GM23338 (cell line): ENCODE results near the gene PROX2. TPM values are rescaled to one million over a fixed set of nuclear protein-coding genes. Genes with fewer than 3 reads are reported as not detected.

ENCODE experiments used
- ATAC-seq: fragments of 200-7000 bp; cut with Tn5 transposase; 3 replicates; pipeline ENCODE4 v1.9.1; 2020
- DNase-seq: peaks from one replicate; pipeline ENCODE4 v3.0.0-alpha.2; 2015; ENCODE audit warnings: low spot score
- H2AFZ ChIP-seq: fragments of 200-600 bp; sonication (generic); 2 replicates; pipeline ENCODE4 v1.8.0; 2016; ENCODE audit warnings: antibody characterized with exemption, mild to moderate bottlenecking, moderate library complexity
- H3F3A ChIP-seq: fragments of 200-600 bp; sonication (generic); replicated peaks from 2 replicates; pipeline ENCODE4 v1.8.0; 2017; ENCODE audit warnings: antibody characterized with exemption, mixed run types, low read depth
- H3K27ac ChIP-seq: fragments of 200-600 bp; sonication (generic); 2 replicates; pipeline ENCODE4 v1.6.1; 2016; ENCODE audit warnings: low read depth
- H3K27me3 ChIP-seq: fragments of 200-600 bp; sonication (generic); 2 replicates; pipeline ENCODE4 v1.8.0; 2016; ENCODE audit warnings: mild to moderate bottlenecking, mixed run types, moderate library complexity; ENCODE audit not compliant: insufficient read depth
- H3K36me3 ChIP-seq: fragments of 200-600 bp; sonication (generic); 2 replicates; pipeline ENCODE4 v1.8.0; 2016; ENCODE audit warnings: mild to moderate bottlenecking; ENCODE audit not compliant: insufficient read depth
- H3K4me1 ChIP-seq: fragments of 200-600 bp; sonication (generic); 2 replicates; pipeline ENCODE4 v1.8.0; 2016; ENCODE audit warnings: mild to moderate bottlenecking, moderate library complexity; ENCODE audit not compliant: insufficient read depth
- H3K4me2 ChIP-seq: fragments of 200-600 bp; sonication (generic); 2 replicates; pipeline ENCODE4 v1.7.1; 2017; ENCODE audit warnings: mixed run types
- H3K4me3 ChIP-seq: fragments of 200-600 bp; sonication (generic); 2 replicates; pipeline ENCODE4 v1.6.1; 2016; ENCODE audit warnings: mixed run types
- H3K79me2 ChIP-seq: fragments of 200-600 bp; sonication (generic); replicated peaks from 2 replicates; pipeline ENCODE4 v1.8.0; 2017; ENCODE audit warnings: mild to moderate bottlenecking; ENCODE audit not compliant: insufficient read depth
- H3K9me2 ChIP-seq: fragments of 200-600 bp; sonication (generic); 2 replicates; pipeline ENCODE4 v1.8.0; 2017; ENCODE audit not compliant: insufficient read depth
- H4K20me1 ChIP-seq: fragments of 200-600 bp; sonication (generic); replicated peaks from 2 replicates; pipeline ENCODE4 v1.8.0; 2017; ENCODE audit warnings: mild to moderate bottlenecking; ENCODE audit not compliant: insufficient read depth
- H3K27ac Mint-ChIP-seq: 2 replicates; pipeline ENCODE4 v1.8.0; 2020; ENCODE audit warnings: inconsistent platforms, mild to moderate bottlenecking, moderate library complexity, mixed read lengths
- H3K27me3 Mint-ChIP-seq: 3 replicates; pipeline ENCODE4 v1.8.0; 2022; ENCODE audit warnings: low read depth, mild to moderate bottlenecking, moderate library complexity, mixed read lengths, inconsistent platforms; ENCODE audit not compliant: insufficient read depth, poor library complexity
- H3K36me3 Mint-ChIP-seq: 3 replicates; pipeline ENCODE4 v1.8.0; 2021; ENCODE audit warnings: low read depth, mild to moderate bottlenecking, inconsistent platforms, moderate library complexity, mixed read lengths
- H3K4me1 Mint-ChIP-seq: 3 replicates; pipeline ENCODE4 v1.8.0; 2020; ENCODE audit warnings: mild to moderate bottlenecking, inconsistent platforms, mixed read lengths
- H3K4me3 Mint-ChIP-seq: 3 replicates; pipeline ENCODE4 v1.8.0; 2021; ENCODE audit warnings: moderate library complexity, mild to moderate bottlenecking, inconsistent platforms, mixed read lengths
- H3K9me3 Mint-ChIP-seq: 3 replicates; pipeline ENCODE4 v1.8.0; 2020; ENCODE audit warnings: moderate library complexity, mild to moderate bottlenecking, inconsistent platforms, mixed read lengths
- CTCF ChIP-seq, 2 experiments: fragments of 200-600 bp in 1 of 2; sonication (generic) in 1 of 2; conservative IDR thresholded peaks; 2 replicates each; pipeline versions ENCODE4 v1.5.1 to v1.6.1; 2016 to 2017; ENCODE audit warnings: antibody characterized with exemption in 2 of 2, low read depth in 2 of 2, mild to moderate bottlenecking in 2 of 2, moderate library complexity in 1 of 2
- ETS1 ChIP-seq: IDR thresholded peaks from 2 replicates; pipeline ENCODE4 v1.6.1; 2016; ENCODE audit warnings: antibody characterized with exemption
- POLR2AphosphoS5 ChIP-seq: IDR thresholded peaks from 2 replicates; pipeline ENCODE4 v1.6.1; 2016; ENCODE audit warnings: antibody characterized with exemption, low read depth
- REST ChIP-seq: IDR thresholded peaks from one replicate; pipeline ENCODE4 v1.6.1; 2018; ENCODE audit warnings: antibody characterized with exemption; ENCODE audit not compliant: unreplicated experiment
- STAT1 ChIP-seq: IDR thresholded peaks from one replicate; pipeline ENCODE4 v1.6.1; 2016; ENCODE audit warnings: antibody characterized with exemption; ENCODE audit not compliant: unreplicated experiment
- ZNF114 ChIP-seq: fragments of 250-450 bp; sonication (Bioruptor Pico); IDR thresholded peaks from 2 replicates; pipeline ENCODE4 v1.5.0; 2020; ENCODE audit warnings: mild to moderate bottlenecking, moderate library complexity
- ZNF331 ChIP-seq: fragments of 250-450 bp; sonication (Bioruptor Pico); IDR thresholded peaks from 2 replicates; pipeline ENCODE4 v1.5.0; 2020; ENCODE audit warnings: low read depth, mild to moderate bottlenecking, moderate library complexity
- ZNF462 ChIP-seq: fragments of 250-450 bp; sonication (Bioruptor Pico); IDR thresholded peaks from 2 replicates; pipeline ENCODE4 v1.5.0; 2020; ENCODE audit warnings: mild to moderate bottlenecking, moderate library complexity
- polyA plus RNA-seq: library from polyadenylated mRNA; unstranded; fragments of >200 nt; fragmentation: Nextera tagmentation; extraction: Ambion mirVana; gene quantifications from 2 replicates; pipeline ENCODE4 v1.2.1, GENCODE V29; 2016
- total RNA-seq: library from RNA; depleted of rRNA; stranded (reverse); fragments of >200 nt; shearing (Covaris generic); gene quantifications from 2 replicates; pipeline ENCODE4 v1.2.3, GENCODE V29; 2014

The PROX2 gene
- total and polyA plus RNA-seq, 2 experiments from 2014 or later: 0.06 TPM; not detected in 1

GRCh38 chr14:74913986-74914573, 38.1 kb upstream of the PROX2 start:
- H4K20me1 ChIP-seq: 0 out of 2 replicates have a peak, but pooled peaks cover 4% of the 10 kb centered on the region
- ATAC-seq (peak; percentile 78), DNase-seq (peak; percentile 78)
- H3K36me3 ChIP-seq: no peaks in the 10 kb centered on the region
- H3K4me1 Mint-ChIP-seq: peaks cover 3% of the 10 kb centered on the region; the same call in 1 of the 3 replicates
- H3K4me3 ChIP-seq: no peak overlapping the region
- no peaks in the 10 kb centered on the region for H3K79me2 ChIP-seq
- no peak overlapping the region for H3K4me2 ChIP-seq
- no peaks in the 10 kb centered on the region for H3K4me1 ChIP-seq
- H3K36me3 Mint-ChIP-seq: peaks cover 1% of the 10 kb centered on the region; the same call in 2 of the 3 replicates
- H3K27me3 Mint-ChIP-seq: peaks cover 4% of the 10 kb centered on the region
- H2AFZ ChIP-seq: no peak overlapping the region
- no peak overlapping the region for H3K27ac Mint-ChIP-seq
- H3K9me2 ChIP-seq: no peaks in the 10 kb centered on the region
- peak; percentile 65 to 85 for TF ChIP-seq CTCF (conservative IDR thresholded peaks at IDR 0.05; ENCODE audit: low read depth in 2 of 2)
- TF ChIP-seq ETS1: no peak
- H3K9me3 Mint-ChIP-seq: no peaks in the 10 kb centered on the region
- H3K27ac ChIP-seq: no peak overlapping the region
- no peaks in the 10 kb centered on the region for H3F3A ChIP-seq
- no peaks in the 10 kb centered on the region for H3K27me3 ChIP-seq
- no peak overlapping the region for H3K4me3 Mint-ChIP-seq

- DNase-seq: no peak
- H3K4me3 Mint-ChIP-seq: no peak overlapping the region
- no peaks in the 10 kb centered on the region for H3K36me3 ChIP-seq
- H3K4me3 ChIP-seq: no peak overlapping the region
- no peaks in the 10 kb centered on the region for H3K9me3 Mint-ChIP-seq
- no peaks in the 10 kb centered on the region for H3K27me3 ChIP-seq
- peaks cover 3% of the 10 kb centered on the region; the same call in 1 of the 3 replicates for H3K4me1 Mint-ChIP-seq
- no peaks in the 10 kb centered on the region for H3K79me2 ChIP-seq
- H3K27ac Mint-ChIP-seq: no peak overlapping the region
- peaks cover 4% of the 10 kb centered on the region for H3K27me3 Mint-ChIP-seq
- H3F3A ChIP-seq: no peaks in the 10 kb centered on the region
- H3K4me2 ChIP-seq: no peak overlapping the region
- H4K20me1 ChIP-seq: 0 out of 2 replicates have a peak, but pooled peaks cover 4% of the 10 kb centered on the region
- no peak overlapping the region for H3K27ac ChIP-seq
- no peaks in the 10 kb centered on the region for H3K4me1 ChIP-seq
- no peaks in the 10 kb centered on the region for H3K9me2 ChIP-seq
- H3K36me3 Mint-ChIP-seq: no peaks in the 10 kb centered on the region; the same call in 2 of the 3 replicates
- H2AFZ ChIP-seq: no peak overlapping the region
- no peak for ATAC-seq
- TF ChIP-seq ZNF114 (CRISPR knock-in tag) (no peak), REST (no peak), ZNF462 (CRISPR knock-in tag) (no peak), POLR2AphosphoS5 (no peak), ZNF331 (CRISPR knock-in tag) (no peak), STAT1 (no peak)
Measured at GRCh38 chr14:74913393-74913910, 37.5 kb upstream of the PROX2 start.
